Loucy (cell line): ENCODE data around the gene KAT5.
"Not testable (repeated sequence)": the region's sequence is repeated elsewhere in the genome, so short reads cannot be mapped to it uniquely, and the experiment has no call there.

Experiments
- H2AFZ ChIP-seq: fragments of 200-600 bp; sonication (generic); 2 replicates; pipeline ENCODE4 v1.6.0; 2016; ENCODE audit warnings: antibody characterized with exemption, mild to moderate bottlenecking, low read length, moderate library complexity
- H3F3A ChIP-seq: fragments of 200-600 bp; 2 replicates; pipeline ENCODE4 v1.6.0; 2016; ENCODE audit warnings: antibody characterized with exemption, low read depth, mild to moderate bottlenecking
- H3K27me3 ChIP-seq: fragments of 200-600 bp; sonication (generic); 2 replicates; pipeline ENCODE4 v1.6.1; 2014; ENCODE audit warnings: low read length, mild to moderate bottlenecking; ENCODE audit not compliant: insufficient read depth, poor library complexity, severe bottlenecking
- H3K36me3 ChIP-seq: fragments of 200-600 bp; sonication (generic); 2 replicates; pipeline ENCODE4 v1.6.1; 2016; ENCODE audit warnings: low read length; ENCODE audit not compliant: insufficient read depth
- H3K4me1 ChIP-seq: fragments of 200-600 bp; sonication (generic); 2 replicates; pipeline ENCODE4 v1.5.1; 2014; ENCODE audit warnings: low read length, mild to moderate bottlenecking; ENCODE audit not compliant: insufficient read depth, poor library complexity, severe bottlenecking
- H3K4me2 ChIP-seq: fragments of 200-600 bp; sonication (generic); 2 replicates; pipeline ENCODE4 v1.6.0; 2014; ENCODE audit warnings: antibody characterized with exemption, low read length, low read depth, mild to moderate bottlenecking; ENCODE audit not compliant: poor library complexity, severe bottlenecking
- H3K4me3 ChIP-seq: fragments of 200-600 bp; sonication (generic); 2 replicates; pipeline ENCODE4 v1.5.1; 2014; ENCODE audit warnings: low read length, mild to moderate bottlenecking, mixed read lengths; ENCODE audit not compliant: poor library complexity, severe bottlenecking
- H3K79me2 ChIP-seq: fragments of 200-600 bp; sonication (generic); 2 replicates; pipeline ENCODE4 v1.6.1; 2014; ENCODE audit warnings: low read length; ENCODE audit not compliant: insufficient read depth
- H3K9ac ChIP-seq: fragments of 200-600 bp; sonication (generic); 2 replicates; pipeline ENCODE4 v1.6.0; 2014; ENCODE audit warnings: mild to moderate bottlenecking, low read depth, low read length, moderate library complexity; ENCODE audit not compliant: poor library complexity, severe bottlenecking
- H3K9me2 ChIP-seq: fragments of 200-600 bp; sonication (generic); replicated peaks from 2 replicates; pipeline ENCODE4 v1.6.1; 2016; ENCODE audit warnings: low read depth, low read length, mixed read lengths
- H3K9me3 ChIP-seq: fragments of 200-600 bp; sonication (generic); 2 replicates; pipeline ENCODE4 v1.6.1; 2014; ENCODE audit warnings: mild to moderate bottlenecking, antibody characterized with exemption, low read length, low read depth; ENCODE audit not compliant: insufficient read depth
- H4K20me1 ChIP-seq: fragments of 200-600 bp; sonication (generic); 2 replicates; pipeline ENCODE4 v1.6.0; 2014; ENCODE audit warnings: antibody characterized with exemption, low read length, mild to moderate bottlenecking; ENCODE audit not compliant: insufficient read depth, poor library complexity, severe bottlenecking
- CTCF ChIP-seq: fragments of 200-600 bp; sonication (generic); conservative IDR thresholded peaks from 2 replicates; pipeline ENCODE4 v1.5.1; 2014; ENCODE audit warnings: mild to moderate bottlenecking, antibody characterized with exemption, low read length
- EZH2phosphoT487 ChIP-seq: fragments of 200-600 bp; IDR thresholded peaks from 2 replicates; pipeline ENCODE4 v1.6.1; 2018; ENCODE audit warnings: antibody characterized with exemption, mild to moderate bottlenecking, moderate library complexity, borderline replicate concordance

KAT5 gene

GRCh38 chr11:65764434-65764833, 52.4 kb downstream of the KAT5 start:
- TF ChIP-seq CTCF, result no peak
- TF ChIP-seq EZH2phosphoT487, result no peak
- Histone ChIP-seq H3K4me2 (no peak overlapping the region), H4K20me1 (no peaks in the 10 kb centered on the region), H3K9me3 (no peaks in the 10 kb centered on the region), H3K27me3 (no peaks in the 10 kb centered on the region), H3F3A (no peaks in the 10 kb centered on the region), H3K79me2 (no peaks in the 10 kb centered on the region), H3K9ac (no peak overlapping the region), H3K4me1 (no peaks in the 10 kb centered on the region), H3K4me3 (no peak overlapping the region), H3K36me3 (no peaks in the 10 kb centered on the region), H3K9me2 (no peaks in the 10 kb centered on the region), H2AFZ (no peak overlapping the region)

DNA sequence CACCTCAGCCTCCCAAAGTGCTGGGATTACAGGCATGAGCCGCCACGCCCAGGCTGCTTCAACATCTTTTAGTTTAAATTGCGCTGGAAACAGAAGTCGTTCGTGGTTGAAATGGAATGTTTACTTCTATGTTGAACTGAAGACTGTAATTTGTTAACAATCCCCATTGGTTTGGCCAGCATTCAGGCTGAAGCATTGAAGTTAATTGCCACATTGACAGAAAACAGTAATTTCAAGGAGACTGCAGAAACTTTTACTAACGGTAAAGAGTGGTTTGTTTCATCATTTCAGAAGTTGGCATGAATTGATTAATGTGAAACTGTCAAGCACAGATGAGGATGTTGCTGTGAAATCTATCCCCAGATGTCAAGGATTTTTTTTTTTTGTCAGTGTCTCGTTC, 54.5 kb downstream of the KAT5 start:
- H2AFZ ChIP-seq, result no peak overlapping the region
- no peaks in the 10 kb centered on the region for H3K27me3 ChIP-seq
- H3K4me2 ChIP-seq, result no peak overlapping the region
- no peak overlapping the region for H3K4me3 ChIP-seq
- H3K9ac ChIP-seq, result no peak overlapping the region
- H3K9me2 ChIP-seq, result no peaks in the 10 kb centered on the region
- no peaks in the 10 kb centered on the region for H3K79me2 ChIP-seq
- H3K4me1 ChIP-seq, result no peaks in the 10 kb centered on the region
- TF ChIP-seq EZH2phosphoT487 (no peak), CTCF (no peak)
- no peaks in the 10 kb centered on the region for H4K20me1 ChIP-seq
- H3K9me3 ChIP-seq, result no peaks in the 10 kb centered on the region
- no peaks in the 10 kb centered on the region for H3K36me3 ChIP-seq
- no peaks in the 10 kb centered on the region for H3F3A ChIP-seq

- H3K4me1 ChIP-seq, result no peaks in the 10 kb centered on the region
- H3K4me2 ChIP-seq, result no peak overlapping the region
- no peaks in the 10 kb centered on the region for H3F3A ChIP-seq
- no peaks in the 10 kb centered on the region for H3K27me3 ChIP-seq
- no peaks in the 10 kb centered on the region for H3K9me2 ChIP-seq
- no peaks in the 10 kb centered on the region for H3K36me3 ChIP-seq
- no peak overlapping the region for H2AFZ ChIP-seq
- H3K79me2 ChIP-seq, result no peaks in the 10 kb centered on the region
- H3K4me3 ChIP-seq, result no peak overlapping the region
- H3K9me3 ChIP-seq, result no peaks in the 10 kb centered on the region
- no peak overlapping the region for H3K9ac ChIP-seq
- H4K20me1 ChIP-seq, result no peaks in the 10 kb centered on the region
- TF ChIP-seq EZH2phosphoT487, result no peak
- no peak for TF ChIP-seq CTCF
Observed at GRCh38 chr11:65767406-65767805, 55.4 kb downstream of the KAT5 start.

DNA sequence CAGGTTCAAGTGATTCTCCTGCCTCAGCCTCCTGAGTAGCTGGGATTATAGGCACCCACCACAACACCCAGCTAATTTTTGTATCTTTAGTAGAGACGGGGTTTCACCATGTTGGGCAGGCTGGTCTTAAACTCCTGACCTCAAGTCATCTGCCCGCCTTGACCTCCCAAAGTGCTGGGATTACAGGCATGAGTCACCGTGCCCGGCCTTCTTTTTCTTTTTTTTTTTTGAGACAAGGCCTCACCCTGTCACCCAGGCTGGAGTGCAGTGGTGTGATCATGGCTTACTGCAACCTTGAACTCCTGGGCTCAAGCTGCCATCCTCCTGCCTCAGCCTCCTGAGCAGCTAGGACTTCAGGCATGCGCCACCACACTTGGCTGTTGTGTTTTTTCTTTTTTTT, 55.8 kb downstream of the KAT5 start:
- not testable (repeated sequence) for H3K4me3 ChIP-seq, H3K9me2 ChIP-seq, H3K36me3 ChIP-seq, H3K9me3 ChIP-seq, H4K20me1 ChIP-seq, H3K27me3 ChIP-seq, H3F3A ChIP-seq, H2AFZ ChIP-seq, H3K4me1 ChIP-seq, H3K79me2 ChIP-seq, H3K9ac ChIP-seq, H3K4me2 ChIP-seq
